Measurements from ENCODE around the gene SFSWAP. TPM values are rescaled to one million over a fixed set of nuclear protein-coding genes. Genes with fewer than 3 reads are reported as not detected.
"Not testable (repeated sequence)": the region's sequence is repeated elsewhere in the genome, so short reads cannot be mapped to it uniquely, and the experiment has no call there.

SFSWAP gene
- total RNA-seq, 2 experiments from 2014 or later: 54.9 to 55.9 TPM

GRCh38 chr12:131774576-131775391, 63.9 kb downstream of the SFSWAP start:
- H3K27ac Mint-ChIP-seq: no peak overlapping the region
- H3K27me3 Mint-ChIP-seq: no peaks in the 10 kb centered on the region
- H3K4me1 Mint-ChIP-seq: peaks cover 14% of the 10 kb centered on the region
- H3K9me3 Mint-ChIP-seq (ENCODE audit: low read depth): no peaks in the 10 kb centered on the region
- no peak overlapping the region for H3K4me3 Mint-ChIP-seq
- ATAC-seq: no peak
- peaks cover 34% of the 10 kb centered on the region for H3K36me3 Mint-ChIP-seq
- CTCF ChIA-PET: no interaction called here
- DNase-seq: no peak

DNA sequence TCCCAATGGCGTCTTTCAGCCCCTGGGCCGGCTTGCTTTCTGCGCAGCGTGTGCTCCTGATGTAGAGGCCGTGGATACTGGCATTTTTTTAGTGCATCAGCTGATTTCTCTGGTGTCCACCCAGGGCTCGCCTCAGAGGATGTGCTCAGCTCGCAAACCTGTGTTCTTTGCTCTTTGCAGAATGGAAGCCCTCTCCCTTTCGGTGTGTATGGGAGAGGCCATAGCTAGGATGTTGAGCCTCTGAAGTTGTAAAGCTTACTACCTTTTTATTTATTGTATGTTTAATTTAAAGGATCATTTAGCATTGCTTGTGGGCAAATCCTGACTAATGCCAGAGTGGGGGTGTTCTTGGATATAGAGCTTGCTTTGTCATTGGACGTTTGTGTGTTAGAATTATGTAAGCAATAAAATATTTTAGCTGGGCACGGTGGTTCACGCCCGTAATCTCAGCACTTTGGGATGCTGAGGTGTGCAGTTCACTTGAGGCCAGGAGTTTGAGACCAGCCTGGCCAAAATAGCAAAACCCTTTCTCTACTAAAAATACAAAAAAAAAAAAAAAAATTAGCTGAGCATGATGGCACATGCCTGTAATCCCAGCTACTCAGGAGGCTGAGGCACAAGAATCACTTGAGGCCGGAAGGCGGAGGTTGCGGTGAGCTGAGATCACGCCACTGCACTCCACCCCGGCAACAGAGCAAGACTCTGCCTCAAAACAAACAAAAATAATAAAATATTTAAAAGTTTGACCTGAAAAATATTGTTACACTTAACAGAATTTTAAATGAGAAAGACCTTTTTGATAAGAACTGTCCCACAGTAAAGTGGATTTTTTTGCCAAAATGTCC, 64.7 kb downstream of the SFSWAP start:
- ATAC-seq: no peak
- Mint-ChIP-seq H3K27ac (no peak overlapping the region), H3K36me3 (peaks cover 39% of the 10 kb centered on the region), H3K4me3 (no peak overlapping the region), H3K9me3 (ENCODE audit: low read depth) (no peaks in the 10 kb centered on the region), H3K27me3 (no peaks in the 10 kb centered on the region), H3K4me1 (peaks cover 14% of the 10 kb centered on the region)
- DNase-seq: no peak
- CTCF ChIA-PET: no interaction called here

DNA sequence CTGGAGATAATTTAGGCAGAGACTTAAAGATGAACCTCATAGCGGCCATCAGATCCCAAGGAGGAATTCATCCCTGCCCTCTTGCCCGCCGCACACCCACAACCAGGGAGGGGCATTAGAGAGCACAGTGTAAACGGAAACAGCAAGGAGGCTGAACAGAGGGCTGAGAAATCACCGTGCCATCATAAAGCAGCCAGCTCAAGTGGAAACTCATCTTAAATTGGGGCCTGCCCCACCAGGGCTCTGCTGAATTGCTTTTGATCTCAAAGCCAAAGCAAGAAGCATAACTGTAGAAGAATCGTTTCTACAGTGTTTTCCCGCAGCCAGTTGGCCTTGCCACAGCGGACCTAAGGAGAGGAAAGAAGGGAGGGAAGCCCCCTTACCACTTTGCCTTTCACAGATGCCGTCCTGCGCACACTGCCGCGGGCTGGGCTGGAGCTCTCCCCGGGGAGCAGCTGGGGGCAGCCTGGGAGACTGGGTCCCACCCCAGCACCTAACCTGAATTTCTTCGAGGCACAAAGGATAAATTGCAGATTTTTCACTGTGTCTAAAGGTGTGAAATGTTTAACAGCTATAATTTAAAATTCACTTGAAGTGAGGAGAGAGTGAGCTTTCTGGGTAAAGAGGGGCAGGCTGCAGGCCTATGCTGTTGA, 65.5 kb downstream of the SFSWAP start:
- DNase-seq (no peak), ATAC-seq (no peak)
- Mint-ChIP-seq H3K27ac (no peak overlapping the region), H3K36me3 (peaks cover 35% of the 10 kb centered on the region), H3K4me1 (peaks cover 14% of the 10 kb centered on the region), H3K27me3 (no peaks in the 10 kb centered on the region), H3K9me3 (ENCODE audit: low read depth) (no peaks in the 10 kb centered on the region), H3K4me3 (no peak overlapping the region)
- CTCF ChIA-PET: no interaction called here

DNA sequence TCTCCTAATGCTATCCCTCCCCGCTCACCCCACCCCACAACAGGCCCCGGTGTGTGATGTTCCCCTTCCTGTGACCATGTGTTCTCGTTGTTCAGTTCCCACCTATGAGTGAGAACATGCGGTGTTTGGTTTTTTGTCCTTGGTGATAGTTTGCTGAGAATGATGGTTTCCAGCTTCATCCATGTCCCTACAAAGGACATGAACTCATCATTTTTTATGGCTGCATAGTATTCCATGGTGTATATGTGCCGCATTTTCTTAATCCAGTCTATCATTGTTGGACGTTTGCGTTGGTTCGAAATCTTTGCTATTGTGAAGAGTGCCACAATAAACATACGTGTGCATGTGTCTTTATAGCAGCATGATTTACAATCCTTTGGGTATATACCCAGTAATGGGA, 66.4 kb downstream of the SFSWAP start:
- H3K27me3 Mint-ChIP-seq; DNase-seq; H3K4me3 Mint-ChIP-seq; H3K9me3 Mint-ChIP-seq (ENCODE audit: low read depth); H3K27ac Mint-ChIP-seq; ATAC-seq; CTCF ChIA-PET: not testable (repeated sequence)
- H3K36me3 Mint-ChIP-seq: peaks cover 35% of the 10 kb centered on the region
- peaks cover 14% of the 10 kb centered on the region for H3K4me1 Mint-ChIP-seq

- peaks cover 30% of the 10 kb centered on the region for H3K36me3 Mint-ChIP-seq
- peaks cover 2% of the 10 kb centered on the region for H3K4me1 Mint-ChIP-seq
- CTCF ChIA-PET: no interaction called here
- H3K9me3 Mint-ChIP-seq (ENCODE audit: low read depth): no peaks in the 10 kb centered on the region
- no peak overlapping the region for H3K27ac Mint-ChIP-seq
- H3K4me3 Mint-ChIP-seq: no peak overlapping the region
- no peak for DNase-seq
- no peaks in the 10 kb centered on the region for H3K27me3 Mint-ChIP-seq
- no peak for ATAC-seq
Measured at GRCh38 chr12:131779027-131779426, 68.1 kb downstream of the SFSWAP start.

GRCh38 chr12:131782061-131782460, 71.2 kb downstream of the SFSWAP start:
- Mint-ChIP-seq H3K9me3 (ENCODE audit: low read depth) (no peaks in the 10 kb centered on the region), H3K36me3 (peaks cover 28% of the 10 kb centered on the region), H3K27ac (no peak overlapping the region), H3K4me3 (no peak overlapping the region), H3K27me3 (no peaks in the 10 kb centered on the region), H3K4me1 (no peaks in the 10 kb centered on the region)
- DNase-seq (no peak), ATAC-seq (no peak)
- CTCF ChIA-PET: no interaction called here

DNA sequence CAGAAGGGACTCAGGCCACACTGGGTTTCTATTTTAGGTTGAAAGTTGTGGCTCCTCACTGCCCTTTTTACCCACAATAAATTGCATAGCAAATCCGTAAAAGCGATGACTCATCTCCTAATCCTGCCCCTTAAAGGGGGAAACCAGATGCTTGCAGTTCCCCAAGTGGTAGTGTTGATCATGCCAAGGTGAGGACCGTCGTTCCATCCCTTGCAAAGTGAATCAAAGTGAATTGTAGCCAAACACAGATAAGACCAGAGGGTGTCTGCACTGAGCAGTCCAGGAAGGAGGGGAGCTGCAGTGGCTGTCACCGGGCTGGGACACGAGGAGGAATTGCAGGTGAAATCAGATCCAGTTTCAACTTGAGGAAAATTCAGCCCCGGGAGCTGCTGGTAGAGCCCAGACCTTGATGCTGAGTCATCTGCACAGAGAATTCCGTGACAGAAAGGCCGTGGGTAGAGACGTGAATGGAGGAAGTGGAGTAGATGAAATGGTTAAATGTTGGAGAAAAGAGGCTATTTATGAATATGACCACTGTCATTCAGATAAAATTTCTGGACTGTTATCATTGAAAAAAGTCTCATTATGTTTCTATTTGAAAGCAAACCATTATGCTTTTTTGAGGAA, 73.1 kb downstream of the SFSWAP start:
- CTCF ChIA-PET: no interaction called here
- Mint-ChIP-seq H3K27me3 (no peaks in the 10 kb centered on the region), H3K4me1 (no peaks in the 10 kb centered on the region), H3K27ac (no peak overlapping the region), H3K9me3 (ENCODE audit: low read depth) (no peaks in the 10 kb centered on the region), H3K36me3 (peaks cover 19% of the 10 kb centered on the region), H3K4me3 (no peak overlapping the region)
- ATAC-seq (no peak), DNase-seq (no peak)

DNA sequence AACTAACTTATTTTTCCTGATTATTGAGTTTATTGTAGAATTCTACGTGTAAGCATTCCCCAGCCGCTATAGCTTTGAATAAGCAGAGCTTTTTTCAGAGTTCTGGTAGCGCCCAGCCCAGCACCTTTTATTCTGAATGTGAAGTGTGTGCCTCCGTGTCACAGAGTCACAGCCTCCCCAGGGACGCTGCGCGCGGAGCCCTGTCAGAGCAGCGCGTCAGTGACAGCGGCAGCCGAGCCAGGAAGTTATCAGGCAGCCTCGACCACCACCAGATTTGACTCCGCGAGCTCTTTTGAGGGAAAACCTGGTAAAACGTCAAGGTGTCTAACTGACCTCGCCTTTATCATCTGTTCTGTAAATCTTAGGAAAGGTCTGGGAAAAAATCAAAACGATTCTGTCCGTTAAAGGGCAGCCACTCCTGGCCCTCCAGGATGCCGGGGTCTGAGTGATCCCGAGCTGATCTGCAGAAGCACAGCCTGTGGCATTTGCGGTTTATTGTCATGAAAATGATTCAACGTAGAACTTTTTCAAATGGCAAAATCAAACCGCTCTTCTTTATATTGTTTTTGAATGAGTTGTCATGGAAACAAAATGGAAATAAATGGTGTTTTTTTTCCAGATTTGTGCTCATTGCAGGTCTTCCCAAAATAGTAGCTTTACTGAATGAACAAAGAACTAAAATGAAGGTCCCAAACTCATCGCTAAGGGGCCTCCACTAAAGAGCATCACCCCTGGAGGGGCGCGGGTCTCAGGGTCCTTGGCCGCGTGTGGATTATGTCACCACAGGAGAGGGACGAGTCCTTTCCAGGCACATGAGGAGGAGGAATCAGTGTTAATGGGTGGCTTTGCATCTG, 74.2 kb downstream of the SFSWAP start:
- no peak overlapping the region for H3K4me3 Mint-ChIP-seq
- H3K27ac Mint-ChIP-seq: no peak overlapping the region
- ATAC-seq (no peak), DNase-seq (no peak)
- peaks cover 20% of the 10 kb centered on the region for H3K36me3 Mint-ChIP-seq
- H3K4me1 Mint-ChIP-seq: no peaks in the 10 kb centered on the region
- no peaks in the 10 kb centered on the region for H3K9me3 Mint-ChIP-seq (ENCODE audit: low read depth)
- no peaks in the 10 kb centered on the region for H3K27me3 Mint-ChIP-seq
- CTCF ChIA-PET: interaction anchor here (0.6 kb wide), 1 partner anchor 333 kb away, joined by 3 read pairs; no protein-coding TSS in a partner anchor

GRCh38 chr12:131785763-131786330, 75.0 kb downstream of the SFSWAP start:
- Mint-ChIP-seq H3K4me1 (no peaks in the 10 kb centered on the region), H3K9me3 (ENCODE audit: low read depth) (no peaks in the 10 kb centered on the region), H3K4me3 (no peak overlapping the region), H3K27me3 (no peaks in the 10 kb centered on the region), H3K36me3 (peaks cover 22% of the 10 kb centered on the region), H3K27ac (no peak overlapping the region)
- DNase-seq (no peak), ATAC-seq (no peak)
- CTCF ChIA-PET: interaction anchor here (0.6 kb wide), 1 partner anchor 333 kb away, joined by 3 read pairs; no protein-coding TSS in a partner anchor

GRCh38 chr12:131786331-131786730, 75.4 kb downstream of the SFSWAP start:
- H3K27me3 Mint-ChIP-seq: no peaks in the 10 kb centered on the region
- CTCF ChIA-PET: no interaction called here
- H3K4me1 Mint-ChIP-seq: no peaks in the 10 kb centered on the region
- H3K27ac Mint-ChIP-seq: no peak overlapping the region
- H3K9me3 Mint-ChIP-seq (ENCODE audit: low read depth): no peaks in the 10 kb centered on the region
- DNase-seq: no peak
- no peak for ATAC-seq
- H3K4me3 Mint-ChIP-seq: no peak overlapping the region
- peaks cover 24% of the 10 kb centered on the region for H3K36me3 Mint-ChIP-seq

DNA sequence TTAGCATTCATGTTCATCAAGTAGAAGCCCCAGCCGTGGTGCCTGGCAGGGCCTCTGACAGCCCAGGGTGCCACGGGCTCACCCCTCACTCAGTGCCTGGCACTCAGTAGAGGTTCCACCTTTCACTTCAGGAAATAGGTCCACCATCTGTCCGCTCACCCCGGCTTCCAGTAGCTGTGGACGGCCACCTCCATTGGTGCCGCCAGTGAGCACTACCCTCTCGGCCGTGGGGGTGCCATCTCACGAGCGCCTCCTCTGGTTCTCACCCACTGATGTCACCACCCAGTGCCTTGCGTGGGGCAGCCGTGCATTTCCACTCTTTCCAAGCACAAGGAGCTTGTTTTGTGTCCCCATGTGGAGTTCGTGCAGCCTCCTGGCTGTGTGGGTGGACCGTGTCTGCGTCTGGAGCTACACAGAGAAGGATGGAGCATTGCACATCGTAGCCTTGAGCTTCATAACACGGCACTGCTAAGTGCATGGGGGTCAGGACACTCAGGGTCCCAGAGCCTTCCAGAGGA, 76.3 kb downstream of the SFSWAP start:
- ATAC-seq (no peak), DNase-seq (no peak)
- Mint-ChIP-seq H3K36me3 (peaks cover 25% of the 10 kb centered on the region), H3K27me3 (no peaks in the 10 kb centered on the region), H3K9me3 (ENCODE audit: low read depth) (no peaks in the 10 kb centered on the region), H3K4me3 (no peak overlapping the region), H3K4me1 (no peaks in the 10 kb centered on the region), H3K27ac (no peak overlapping the region)
- CTCF ChIA-PET: no interaction called here

DNA sequence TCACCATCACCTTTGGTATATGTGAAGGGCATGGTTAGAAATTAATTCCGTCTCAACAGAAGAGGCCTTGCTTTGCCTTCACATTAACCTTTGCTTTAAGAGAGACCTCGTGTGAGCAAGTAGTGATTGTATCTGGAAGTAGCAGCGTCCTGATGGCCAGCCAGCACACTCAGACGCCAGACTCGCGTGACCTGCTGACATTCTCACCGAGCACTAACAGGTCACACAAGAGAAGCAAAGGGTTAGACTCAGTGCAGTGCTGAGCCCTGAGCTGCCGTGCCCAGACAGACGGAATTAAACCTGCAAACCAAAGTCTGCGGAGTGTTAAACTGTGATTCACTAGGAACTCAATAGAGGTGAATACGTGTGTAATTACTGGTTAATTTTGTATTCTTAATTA, 77.2 kb downstream of the SFSWAP start:
- Mint-ChIP-seq H3K4me1 (no peaks in the 10 kb centered on the region), H3K9me3 (ENCODE audit: low read depth) (no peaks in the 10 kb centered on the region), H3K27me3 (no peaks in the 10 kb centered on the region), H3K4me3 (no peak overlapping the region), H3K36me3 (peaks cover 25% of the 10 kb centered on the region), H3K27ac (no peak overlapping the region)
- CTCF ChIA-PET: no interaction called here
- ATAC-seq (no peak), DNase-seq (no peak)
